GM23338 (cell line): ENCODE measurements around the gene EPHB1. TPM values are rescaled to one million over a fixed set of nuclear protein-coding genes. Genes with fewer than 3 reads are reported as not detected.

Experiments
- ATAC-seq: fragments of 200-7000 bp; cut with Tn5 transposase; 3 replicates; pipeline ENCODE4 v1.9.1; 2020
- DNase-seq: peaks from one replicate; pipeline ENCODE4 v3.0.0-alpha.2; 2015; ENCODE audit warnings: low spot score
- H2AFZ ChIP-seq: fragments of 200-600 bp; sonication (generic); 2 replicates; pipeline ENCODE4 v1.8.0; 2016; ENCODE audit warnings: antibody characterized with exemption, mild to moderate bottlenecking, moderate library complexity
- H3F3A ChIP-seq: fragments of 200-600 bp; sonication (generic); replicated peaks from 2 replicates; pipeline ENCODE4 v1.8.0; 2017; ENCODE audit warnings: antibody characterized with exemption, mixed run types, low read depth
- H3K27ac ChIP-seq: fragments of 200-600 bp; sonication (generic); 2 replicates; pipeline ENCODE4 v1.6.1; 2016; ENCODE audit warnings: low read depth
- H3K27me3 ChIP-seq: fragments of 200-600 bp; sonication (generic); 2 replicates; pipeline ENCODE4 v1.8.0; 2016; ENCODE audit warnings: mild to moderate bottlenecking, mixed run types, moderate library complexity; ENCODE audit not compliant: insufficient read depth
- H3K36me3 ChIP-seq: fragments of 200-600 bp; sonication (generic); 2 replicates; pipeline ENCODE4 v1.8.0; 2016; ENCODE audit warnings: mild to moderate bottlenecking; ENCODE audit not compliant: insufficient read depth
- H3K4me1 ChIP-seq: fragments of 200-600 bp; sonication (generic); 2 replicates; pipeline ENCODE4 v1.8.0; 2016; ENCODE audit warnings: mild to moderate bottlenecking, moderate library complexity; ENCODE audit not compliant: insufficient read depth
- H3K4me2 ChIP-seq: fragments of 200-600 bp; sonication (generic); 2 replicates; pipeline ENCODE4 v1.7.1; 2017; ENCODE audit warnings: mixed run types
- H3K4me3 ChIP-seq: fragments of 200-600 bp; sonication (generic); 2 replicates; pipeline ENCODE4 v1.6.1; 2016; ENCODE audit warnings: mixed run types
- H3K79me2 ChIP-seq: fragments of 200-600 bp; sonication (generic); replicated peaks from 2 replicates; pipeline ENCODE4 v1.8.0; 2017; ENCODE audit warnings: mild to moderate bottlenecking; ENCODE audit not compliant: insufficient read depth
- H3K9me2 ChIP-seq: fragments of 200-600 bp; sonication (generic); 2 replicates; pipeline ENCODE4 v1.8.0; 2017; ENCODE audit not compliant: insufficient read depth
- H4K20me1 ChIP-seq: fragments of 200-600 bp; sonication (generic); replicated peaks from 2 replicates; pipeline ENCODE4 v1.8.0; 2017; ENCODE audit warnings: mild to moderate bottlenecking; ENCODE audit not compliant: insufficient read depth
- H3K27ac Mint-ChIP-seq: 2 replicates; pipeline ENCODE4 v1.8.0; 2020; ENCODE audit warnings: inconsistent platforms, mild to moderate bottlenecking, moderate library complexity, mixed read lengths
- H3K27me3 Mint-ChIP-seq: 3 replicates; pipeline ENCODE4 v1.8.0; 2022; ENCODE audit warnings: low read depth, mild to moderate bottlenecking, moderate library complexity, mixed read lengths, inconsistent platforms; ENCODE audit not compliant: insufficient read depth, poor library complexity
- H3K36me3 Mint-ChIP-seq: 3 replicates; pipeline ENCODE4 v1.8.0; 2021; ENCODE audit warnings: low read depth, mild to moderate bottlenecking, inconsistent platforms, moderate library complexity, mixed read lengths
- H3K4me1 Mint-ChIP-seq: 3 replicates; pipeline ENCODE4 v1.8.0; 2020; ENCODE audit warnings: mild to moderate bottlenecking, inconsistent platforms, mixed read lengths
- H3K4me3 Mint-ChIP-seq: 3 replicates; pipeline ENCODE4 v1.8.0; 2021; ENCODE audit warnings: moderate library complexity, mild to moderate bottlenecking, inconsistent platforms, mixed read lengths
- H3K9me3 Mint-ChIP-seq: 3 replicates; pipeline ENCODE4 v1.8.0; 2020; ENCODE audit warnings: moderate library complexity, mild to moderate bottlenecking, inconsistent platforms, mixed read lengths
- CREB1 ChIP-seq: fragments of 250-450 bp; sonication (Bioruptor Pico); IDR thresholded peaks from 2 replicates; pipeline ENCODE4 v1.5.0; 2020; ENCODE audit warnings: low read depth, mild to moderate bottlenecking, moderate library complexity
- EZH2 ChIP-seq: fragments of 200-600 bp; sonication (generic); IDR thresholded peaks from one replicate; pipeline ENCODE4 v1.8.0; 2017; ENCODE audit warnings: antibody characterized with exemption, mild to moderate bottlenecking, low read depth; ENCODE audit not compliant: unreplicated experiment
- EZH2phosphoT487 ChIP-seq: fragments of 200-600 bp; sonication (generic); IDR thresholded peaks from one replicate; pipeline ENCODE4 v1.8.1; 2018; ENCODE audit warnings: antibody characterized with exemption; ENCODE audit not compliant: unreplicated experiment
- JUNB ChIP-seq: IDR thresholded peaks from one replicate; pipeline ENCODE4 v1.6.1; 2016; ENCODE audit warnings: antibody characterized with exemption; ENCODE audit not compliant: unreplicated experiment
- NANOG ChIP-seq: IDR thresholded peaks from 2 replicates; pipeline ENCODE4 v1.6.1; 2016; ENCODE audit warnings: antibody characterized with exemption, borderline replicate concordance
- POLR2AphosphoS5 ChIP-seq: IDR thresholded peaks from 2 replicates; pipeline ENCODE4 v1.6.1; 2016; ENCODE audit warnings: antibody characterized with exemption, low read depth
- STAT1 ChIP-seq: IDR thresholded peaks from one replicate; pipeline ENCODE4 v1.6.1; 2016; ENCODE audit warnings: antibody characterized with exemption; ENCODE audit not compliant: unreplicated experiment
- ZNF114 ChIP-seq: fragments of 250-450 bp; sonication (Bioruptor Pico); IDR thresholded peaks from 2 replicates; pipeline ENCODE4 v1.5.0; 2020; ENCODE audit warnings: mild to moderate bottlenecking, moderate library complexity
- ZNF331 ChIP-seq: fragments of 250-450 bp; sonication (Bioruptor Pico); IDR thresholded peaks from 2 replicates; pipeline ENCODE4 v1.5.0; 2020; ENCODE audit warnings: low read depth, mild to moderate bottlenecking, moderate library complexity
- polyA plus RNA-seq: library from polyadenylated mRNA; unstranded; fragments of >200 nt; fragmentation: Nextera tagmentation; extraction: Ambion mirVana; gene quantifications from 2 replicates; pipeline ENCODE4 v1.2.1, GENCODE V29; 2016
- total RNA-seq: library from RNA; depleted of rRNA; stranded (reverse); fragments of >200 nt; shearing (Covaris generic); gene quantifications from 2 replicates; pipeline ENCODE4 v1.2.3, GENCODE V29; 2014
- TF ChIP-seq, protein P1 (sequence below): IDR thresholded peaks from one replicate; pipeline ENCODE4 v1.6.1; 2018; ENCODE audit warnings: antibody characterized with exemption; ENCODE audit not compliant: unreplicated experiment
- TF ChIP-seq, protein P2 (sequence below), 2 experiments: fragments of 200-600 bp in 1 of 2; sonication (generic) in 1 of 2; conservative IDR thresholded peaks; 2 replicates each; pipeline versions ENCODE4 v1.5.1 to v1.6.1; 2016 to 2017; ENCODE audit warnings: antibody characterized with exemption in 2 of 2, low read depth in 2 of 2, mild to moderate bottlenecking in 2 of 2, moderate library complexity in 1 of 2
- TF ChIP-seq, protein P3 (sequence below): fragments of 250-450 bp; sonication (Bioruptor Pico); IDR thresholded peaks from 2 replicates; pipeline ENCODE4 v1.5.0; 2020; ENCODE audit warnings: mild to moderate bottlenecking, moderate library complexity
- TF ChIP-seq, protein P4 (sequence below): IDR thresholded peaks from 2 replicates; pipeline ENCODE4 v1.6.1; 2016; ENCODE audit warnings: antibody characterized with exemption

Gene EPHB1
- total and polyA plus RNA-seq, 2 experiments from 2014 or later = 2.7 to 5.2 TPM

DNA sequence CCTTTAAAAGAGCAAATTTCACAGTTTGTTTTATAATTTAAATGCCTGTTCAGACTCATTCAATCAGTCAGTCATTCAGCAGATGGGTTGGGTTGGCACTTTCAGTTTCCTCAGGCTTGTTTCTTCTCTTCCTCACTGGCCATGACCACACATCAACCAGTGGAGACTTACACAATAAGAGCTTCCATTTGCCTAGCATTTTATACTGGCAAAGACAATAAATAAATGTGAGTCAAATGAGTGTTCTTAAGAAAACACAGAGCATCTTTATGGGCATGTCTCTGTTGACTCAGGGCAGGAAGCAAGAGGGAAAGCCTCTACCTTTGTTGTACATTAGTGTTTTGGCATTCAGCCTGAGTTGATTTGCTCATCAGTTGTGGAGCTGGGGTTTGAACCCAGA is 122.6 kb downstream of the EPHB1 start:
- H3F3A ChIP-seq = no peaks in the 10 kb centered on the region
- Mint-ChIP-seq H3K27ac (no peak overlapping the region), H3K27me3 (peaks cover 2% of the 10 kb centered on the region), H3K4me3 (no peak overlapping the region), H3K4me1 (peaks cover 7% of the 10 kb centered on the region; the same call in 2 of the 3 replicates), H3K9me3 (peaks cover 10% of the 10 kb centered on the region; the same call in 2 of the 3 replicates), H3K36me3 (peaks cover 7% of the 10 kb centered on the region; the same call in 2 of the 3 replicates)
- no peaks in the 10 kb centered on the region for H4K20me1 ChIP-seq
- no peaks in the 10 kb centered on the region for H3K79me2 ChIP-seq
- no peaks in the 10 kb centered on the region for H3K4me1 ChIP-seq
- H3K4me3 ChIP-seq = no peak overlapping the region
- no peak for ATAC-seq
- no peaks in the 10 kb centered on the region for H3K36me3 ChIP-seq
- H2AFZ ChIP-seq = no peak overlapping the region
- DNase-seq = no peak
- H3K27me3 ChIP-seq = no peaks in the 10 kb centered on the region
- H3K4me2 ChIP-seq = no peak overlapping the region
- 0 out of 2 replicates have a peak, but pooled peaks cover 6% of the 10 kb centered on the region for H3K9me2 ChIP-seq
- TF ChIP-seq, protein P1, sequence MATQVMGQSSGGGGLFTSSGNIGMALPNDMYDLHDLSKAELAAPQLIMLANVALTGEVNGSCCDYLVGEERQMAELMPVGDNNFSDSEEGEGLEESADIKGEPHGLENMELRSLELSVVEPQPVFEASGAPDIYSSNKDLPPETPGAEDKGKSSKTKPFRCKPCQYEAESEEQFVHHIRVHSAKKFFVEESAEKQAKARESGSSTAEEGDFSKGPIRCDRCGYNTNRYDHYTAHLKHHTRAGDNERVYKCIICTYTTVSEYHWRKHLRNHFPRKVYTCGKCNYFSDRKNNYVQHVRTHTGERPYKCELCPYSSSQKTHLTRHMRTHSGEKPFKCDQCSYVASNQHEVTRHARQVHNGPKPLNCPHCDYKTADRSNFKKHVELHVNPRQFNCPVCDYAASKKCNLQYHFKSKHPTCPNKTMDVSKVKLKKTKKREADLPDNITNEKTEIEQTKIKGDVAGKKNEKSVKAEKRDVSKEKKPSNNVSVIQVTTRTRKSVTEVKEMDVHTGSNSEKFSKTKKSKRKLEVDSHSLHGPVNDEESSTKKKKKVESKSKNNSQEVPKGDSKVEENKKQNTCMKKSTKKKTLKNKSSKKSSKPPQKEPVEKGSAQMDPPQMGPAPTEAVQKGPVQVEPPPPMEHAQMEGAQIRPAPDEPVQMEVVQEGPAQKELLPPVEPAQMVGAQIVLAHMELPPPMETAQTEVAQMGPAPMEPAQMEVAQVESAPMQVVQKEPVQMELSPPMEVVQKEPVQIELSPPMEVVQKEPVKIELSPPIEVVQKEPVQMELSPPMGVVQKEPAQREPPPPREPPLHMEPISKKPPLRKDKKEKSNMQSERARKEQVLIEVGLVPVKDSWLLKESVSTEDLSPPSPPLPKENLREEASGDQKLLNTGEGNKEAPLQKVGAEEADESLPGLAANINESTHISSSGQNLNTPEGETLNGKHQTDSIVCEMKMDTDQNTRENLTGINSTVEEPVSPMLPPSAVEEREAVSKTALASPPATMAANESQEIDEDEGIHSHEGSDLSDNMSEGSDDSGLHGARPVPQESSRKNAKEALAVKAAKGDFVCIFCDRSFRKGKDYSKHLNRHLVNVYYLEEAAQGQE = no peak
- no peak for TF ChIP-seq NANOG
- TF ChIP-seq, protein P2, sequence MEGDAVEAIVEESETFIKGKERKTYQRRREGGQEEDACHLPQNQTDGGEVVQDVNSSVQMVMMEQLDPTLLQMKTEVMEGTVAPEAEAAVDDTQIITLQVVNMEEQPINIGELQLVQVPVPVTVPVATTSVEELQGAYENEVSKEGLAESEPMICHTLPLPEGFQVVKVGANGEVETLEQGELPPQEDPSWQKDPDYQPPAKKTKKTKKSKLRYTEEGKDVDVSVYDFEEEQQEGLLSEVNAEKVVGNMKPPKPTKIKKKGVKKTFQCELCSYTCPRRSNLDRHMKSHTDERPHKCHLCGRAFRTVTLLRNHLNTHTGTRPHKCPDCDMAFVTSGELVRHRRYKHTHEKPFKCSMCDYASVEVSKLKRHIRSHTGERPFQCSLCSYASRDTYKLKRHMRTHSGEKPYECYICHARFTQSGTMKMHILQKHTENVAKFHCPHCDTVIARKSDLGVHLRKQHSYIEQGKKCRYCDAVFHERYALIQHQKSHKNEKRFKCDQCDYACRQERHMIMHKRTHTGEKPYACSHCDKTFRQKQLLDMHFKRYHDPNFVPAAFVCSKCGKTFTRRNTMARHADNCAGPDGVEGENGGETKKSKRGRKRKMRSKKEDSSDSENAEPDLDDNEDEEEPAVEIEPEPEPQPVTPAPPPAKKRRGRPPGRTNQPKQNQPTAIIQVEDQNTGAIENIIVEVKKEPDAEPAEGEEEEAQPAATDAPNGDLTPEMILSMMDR (conservative IDR thresholded peaks at IDR 0.05; ENCODE audit: low read depth in 2 of 2) = no peak
- TF ChIP-seq CREB1 (CRISPR knock-in tag) = no peak
- TF ChIP-seq JUNB = no peak
- TF ChIP-seq POLR2AphosphoS5 = no peak
- no peak for TF ChIP-seq EZH2phosphoT487
- TF ChIP-seq, protein P3, sequence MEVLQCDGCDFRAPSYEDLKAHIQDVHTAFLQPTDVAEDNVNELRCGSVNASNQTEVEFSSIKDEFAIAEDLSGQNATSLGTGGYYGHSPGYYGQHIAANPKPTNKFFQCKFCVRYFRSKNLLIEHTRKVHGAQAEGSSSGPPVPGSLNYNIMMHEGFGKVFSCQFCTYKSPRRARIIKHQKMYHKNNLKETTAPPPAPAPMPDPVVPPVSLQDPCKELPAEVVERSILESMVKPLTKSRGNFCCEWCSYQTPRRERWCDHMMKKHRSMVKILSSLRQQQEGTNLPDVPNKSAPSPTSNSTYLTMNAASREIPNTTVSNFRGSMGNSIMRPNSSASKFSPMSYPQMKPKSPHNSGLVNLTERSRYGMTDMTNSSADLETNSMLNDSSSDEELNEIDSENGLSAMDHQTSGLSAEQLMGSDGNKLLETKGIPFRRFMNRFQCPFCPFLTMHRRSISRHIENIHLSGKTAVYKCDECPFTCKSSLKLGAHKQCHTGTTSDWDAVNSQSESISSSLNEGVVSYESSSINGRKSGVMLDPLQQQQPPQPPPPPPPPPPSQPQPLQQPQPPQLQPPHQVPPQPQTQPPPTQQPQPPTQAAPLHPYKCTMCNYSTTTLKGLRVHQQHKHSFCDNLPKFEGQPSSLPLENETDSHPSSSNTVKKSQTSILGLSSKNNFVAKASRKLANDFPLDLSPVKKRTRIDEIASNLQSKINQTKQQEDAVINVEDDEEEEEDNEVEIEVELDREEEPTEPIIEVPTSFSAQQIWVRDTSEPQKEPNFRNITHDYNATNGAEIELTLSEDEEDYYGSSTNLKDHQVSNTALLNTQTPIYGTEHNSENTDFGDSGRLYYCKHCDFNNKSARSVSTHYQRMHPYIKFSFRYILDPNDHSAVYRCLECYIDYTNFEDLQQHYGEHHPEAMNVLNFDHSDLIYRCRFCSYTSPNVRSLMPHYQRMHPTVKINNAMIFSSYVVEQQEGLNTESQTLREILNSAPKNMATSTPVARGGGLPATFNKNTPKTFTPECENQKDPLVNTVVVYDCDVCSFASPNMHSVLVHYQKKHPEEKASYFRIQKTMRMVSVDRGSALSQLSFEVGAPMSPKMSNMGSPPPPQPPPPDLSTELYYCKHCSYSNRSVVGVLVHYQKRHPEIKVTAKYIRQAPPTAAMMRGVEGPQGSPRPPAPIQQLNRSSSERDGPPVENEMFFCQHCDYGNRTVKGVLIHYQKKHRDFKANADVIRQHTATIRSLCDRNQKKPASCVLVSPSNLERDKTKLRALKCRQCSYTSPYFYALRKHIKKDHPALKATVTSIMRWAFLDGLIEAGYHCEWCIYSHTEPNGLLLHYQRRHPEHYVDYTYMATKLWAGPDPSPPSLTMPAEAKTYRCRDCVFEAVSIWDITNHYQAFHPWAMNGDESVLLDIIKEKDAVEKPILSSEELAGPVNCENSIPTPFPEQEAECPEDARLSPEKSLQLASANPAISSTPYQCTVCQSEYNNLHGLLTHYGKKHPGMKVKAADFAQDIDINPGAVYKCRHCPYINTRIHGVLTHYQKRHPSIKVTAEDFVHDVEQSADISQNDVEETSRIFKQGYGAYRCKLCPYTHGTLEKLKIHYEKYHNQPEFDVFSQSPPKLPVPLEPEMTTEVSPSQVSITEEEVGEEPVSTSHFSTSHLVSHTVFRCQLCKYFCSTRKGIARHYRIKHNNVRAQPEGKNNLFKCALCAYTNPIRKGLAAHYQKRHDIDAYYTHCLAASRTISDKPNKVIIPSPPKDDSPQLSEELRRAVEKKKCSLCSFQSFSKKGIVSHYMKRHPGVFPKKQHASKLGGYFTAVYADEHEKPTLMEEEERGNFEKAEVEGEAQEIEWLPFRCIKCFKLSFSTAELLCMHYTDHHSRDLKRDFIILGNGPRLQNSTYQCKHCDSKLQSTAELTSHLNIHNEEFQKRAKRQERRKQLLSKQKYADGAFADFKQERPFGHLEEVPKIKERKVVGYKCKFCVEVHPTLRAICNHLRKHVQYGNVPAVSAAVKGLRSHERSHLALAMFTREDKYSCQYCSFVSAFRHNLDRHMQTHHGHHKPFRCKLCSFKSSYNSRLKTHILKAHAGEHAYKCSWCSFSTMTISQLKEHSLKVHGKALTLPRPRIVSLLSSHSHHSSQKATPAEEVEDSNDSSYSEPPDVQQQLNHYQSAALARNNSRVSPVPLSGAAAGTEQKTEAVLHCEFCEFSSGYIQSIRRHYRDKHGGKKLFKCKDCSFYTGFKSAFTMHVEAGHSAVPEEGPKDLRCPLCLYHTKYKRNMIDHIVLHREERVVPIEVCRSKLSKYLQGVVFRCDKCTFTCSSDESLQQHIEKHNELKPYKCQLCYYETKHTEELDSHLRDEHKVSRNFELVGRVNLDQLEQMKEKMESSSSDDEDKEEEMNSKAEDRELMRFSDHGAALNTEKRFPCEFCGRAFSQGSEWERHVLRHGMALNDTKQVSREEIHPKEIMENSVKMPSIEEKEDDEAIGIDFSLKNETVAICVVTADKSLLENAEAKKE (CRISPR knock-in tag) = no peak
- TF ChIP-seq, protein P4, sequence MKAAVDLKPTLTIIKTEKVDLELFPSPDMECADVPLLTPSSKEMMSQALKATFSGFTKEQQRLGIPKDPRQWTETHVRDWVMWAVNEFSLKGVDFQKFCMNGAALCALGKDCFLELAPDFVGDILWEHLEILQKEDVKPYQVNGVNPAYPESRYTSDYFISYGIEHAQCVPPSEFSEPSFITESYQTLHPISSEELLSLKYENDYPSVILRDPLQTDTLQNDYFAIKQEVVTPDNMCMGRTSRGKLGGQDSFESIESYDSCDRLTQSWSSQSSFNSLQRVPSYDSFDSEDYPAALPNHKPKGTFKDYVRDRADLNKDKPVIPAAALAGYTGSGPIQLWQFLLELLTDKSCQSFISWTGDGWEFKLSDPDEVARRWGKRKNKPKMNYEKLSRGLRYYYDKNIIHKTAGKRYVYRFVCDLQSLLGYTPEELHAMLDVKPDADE = no peak
- TF ChIP-seq STAT1 = no peak
- TF ChIP-seq ZNF114 = no peak
- no peak for TF ChIP-seq ZNF331
- no peak for TF ChIP-seq EZH2
- no peak overlapping the region for H3K27ac ChIP-seq
